HG02973 (cell line): ENCODE measurements around the gene XPO5.
A peak's percentile ranks its signal among the peaks of the same experiment; 100 is the strongest.

Source experiments
- ATAC-seq: cut with Tn5 transposase; IDR thresholded peaks from one replicate; pipeline ENCODE4 v1.9.1; 2021; ENCODE audit warnings: moderate library complexity; ENCODE audit not compliant: unreplicated experiment

The XPO5 gene

DNA sequence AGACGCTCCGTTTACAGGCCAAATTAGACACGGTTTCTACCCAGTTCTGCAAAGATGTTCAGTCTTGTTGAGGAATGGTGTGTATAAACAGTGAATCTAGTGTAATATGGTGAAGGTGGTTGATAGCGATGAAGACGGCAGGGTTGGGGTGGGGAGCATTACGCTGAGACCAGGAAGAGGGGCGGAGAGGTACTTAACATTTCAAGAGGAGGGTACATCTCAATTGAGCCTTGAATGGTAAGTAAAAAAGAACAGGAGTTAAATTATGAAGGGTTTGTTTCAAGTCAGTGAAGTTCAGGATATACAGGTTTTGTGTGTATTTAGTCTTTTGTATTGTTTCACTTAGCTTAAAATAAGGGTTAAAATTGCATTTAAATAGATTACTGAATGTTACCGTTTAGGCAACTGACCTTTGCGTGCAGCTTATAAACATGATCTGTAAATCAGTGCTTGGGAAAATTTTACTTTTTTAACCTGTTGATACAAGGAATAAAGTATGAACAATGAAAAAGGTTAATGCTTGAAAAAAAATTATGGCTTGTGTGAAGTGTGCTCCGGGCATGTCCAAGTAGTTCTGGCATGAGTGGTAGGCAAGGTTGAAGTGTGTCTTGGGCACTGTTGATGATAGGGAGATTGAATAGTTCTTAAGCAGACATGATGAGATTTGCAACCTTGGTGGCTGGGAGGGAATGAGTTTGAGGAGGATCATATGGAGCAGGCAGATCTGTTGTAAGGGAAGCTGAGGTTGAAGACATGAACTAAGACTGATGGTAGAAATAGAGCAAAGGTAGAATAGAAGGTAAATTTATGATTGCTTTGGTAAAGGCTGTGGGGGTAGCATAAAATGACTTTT is 58.1 kb downstream of the XPO5 start:
- no peak for ATAC-seq

DNA sequence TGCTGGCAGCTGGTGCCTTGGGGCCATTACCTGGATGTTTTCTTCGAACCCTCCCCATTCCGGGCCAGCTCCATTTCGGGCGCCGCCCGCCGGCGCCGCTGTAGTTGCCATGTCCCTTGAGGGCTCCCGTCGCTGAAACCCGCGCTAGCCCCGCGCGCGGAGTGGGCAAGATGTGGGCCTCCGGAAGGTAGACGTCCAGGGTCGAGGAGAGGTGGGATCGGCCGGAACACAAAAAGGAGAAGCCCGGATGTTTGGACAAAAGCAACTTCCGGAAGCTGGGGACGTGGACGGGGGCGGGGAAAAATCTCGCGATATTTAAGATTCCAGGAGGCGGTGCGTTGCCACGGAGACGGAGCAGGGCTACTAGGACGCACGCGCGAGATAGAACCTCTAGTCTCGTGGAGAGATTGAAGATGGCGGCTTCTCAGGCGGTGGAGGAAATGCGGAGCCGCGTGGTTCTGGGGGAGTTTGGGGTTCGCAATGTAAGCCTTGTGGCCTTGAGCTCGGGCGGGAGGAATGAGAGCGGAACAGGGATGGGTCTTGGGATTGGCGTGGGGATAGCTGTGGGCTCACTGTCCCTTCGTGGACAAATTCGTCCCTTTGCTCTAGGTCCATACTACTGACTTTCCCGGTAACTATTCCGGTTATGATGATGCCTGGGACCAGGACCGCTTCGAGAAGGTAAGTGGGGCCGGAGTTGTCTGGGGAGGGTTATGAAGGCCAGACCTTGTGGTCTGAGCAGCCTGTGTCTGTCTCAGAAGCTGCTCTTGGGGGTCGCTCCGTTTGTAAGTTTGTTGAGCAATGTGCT is 58.9 kb downstream of the XPO5 start, which contains the start of the genes POLR1C and YIPF3:
Gene POLR1C (plus strand): TSS at position 393 of the 808 bp plus-strand sequence. CDS start 21 bp downstream, at position 414.
Gene YIPF3 (minus strand): TSS at position 230 of the 808 bp plus-strand sequence. CDS start 119 bp downstream, at position 111.
- ATAC-seq = peak; percentile 76

DNA sequence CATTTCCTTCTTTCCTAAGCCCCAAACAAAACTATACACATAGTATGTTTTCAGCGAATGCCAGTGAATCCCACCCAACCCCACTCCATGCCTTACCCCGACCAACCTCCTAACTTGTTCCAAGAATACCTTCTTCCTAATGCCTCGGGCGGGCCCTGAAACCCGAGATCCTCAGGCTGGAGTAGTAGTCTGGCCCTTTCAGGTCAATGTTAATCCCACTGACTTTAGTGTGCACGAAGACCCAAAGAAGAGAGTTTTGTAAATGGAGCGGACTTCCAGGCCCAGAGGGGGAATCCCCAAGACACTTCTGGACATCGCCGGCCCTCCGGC is 59.5 kb downstream of the XPO5 start:
- ATAC-seq = no peak

DNA sequence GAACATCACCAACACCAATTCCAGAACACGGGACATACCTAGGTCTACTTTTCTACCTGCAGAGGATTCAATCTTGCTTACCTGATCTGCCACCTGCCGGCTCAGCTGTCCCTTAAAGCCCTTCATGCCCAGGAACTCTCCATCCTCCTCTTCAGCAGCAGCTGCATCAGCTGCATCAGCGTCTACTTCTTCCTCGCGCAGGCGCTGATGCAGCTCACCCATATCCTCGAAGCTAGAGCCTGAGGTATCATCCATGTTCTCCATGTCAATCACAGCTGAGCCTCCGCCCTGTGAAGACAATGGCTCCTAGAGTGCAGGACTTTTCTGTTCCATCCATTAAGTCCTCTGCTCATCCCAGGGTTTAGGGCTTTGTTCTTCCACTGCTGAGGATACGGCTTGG is 60.0 kb downstream of the XPO5 start:
- ATAC-seq = no peak

GRCh38 chr6:43511824-43512415 is 63.9 kb downstream of the XPO5 start:
- no peak for ATAC-seq

GRCh38 chr6:43510827-43511163 is 65.0 kb downstream of the XPO5 start:
- ATAC-seq = no peak

GRCh38 chr6:43509984-43510826 is 65.6 kb downstream of the XPO5 start, which contains the start of gene LRRC73:
LRRC73 (minus strand) TSS chr6:43510346; CDS start chr6:43509785, 561 bp downstream.
- peak; percentile 50 for ATAC-seq

DNA sequence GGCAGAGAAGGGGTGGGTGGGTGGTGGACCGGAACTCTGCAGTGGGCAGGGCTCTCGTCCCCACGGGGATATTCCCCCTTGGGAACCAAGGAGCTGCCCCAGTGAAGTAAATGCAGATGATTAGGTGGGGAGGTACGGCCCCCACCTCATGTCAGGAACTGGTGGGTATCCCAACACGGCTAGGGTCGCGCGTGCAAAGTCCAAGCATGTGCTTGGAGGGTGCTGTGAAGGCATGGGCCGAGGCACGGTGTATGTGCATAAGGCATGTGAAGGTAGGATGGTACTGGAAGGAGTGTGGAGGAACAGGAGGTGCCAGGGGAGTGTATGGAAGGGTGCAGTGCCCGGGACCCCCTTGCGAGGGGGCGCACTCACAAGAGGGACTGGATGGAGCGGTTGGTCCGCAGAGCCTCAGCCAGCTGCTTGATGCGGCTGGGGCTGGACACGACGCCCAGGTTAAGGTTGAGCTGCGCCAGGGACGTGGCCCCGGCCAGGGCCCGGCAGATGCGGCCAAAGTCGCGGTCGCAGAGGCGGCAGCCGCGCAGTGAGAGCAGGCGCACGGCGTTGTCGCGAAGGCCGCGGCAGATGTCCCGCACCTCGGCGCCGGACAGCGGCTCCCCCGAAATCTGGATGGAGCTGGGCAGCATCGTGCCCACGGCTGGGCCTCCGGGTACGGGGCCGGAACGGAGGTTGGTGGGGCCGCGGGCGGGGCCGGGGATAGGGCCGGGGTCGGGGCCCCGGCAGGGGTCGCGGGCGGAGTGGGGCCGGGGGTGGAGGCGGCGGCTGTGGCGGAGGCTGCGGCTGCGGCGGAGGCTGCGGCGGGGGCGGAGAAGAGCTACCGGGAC is 66.5 kb downstream of the XPO5 start:
- no peak for ATAC-seq

DNA sequence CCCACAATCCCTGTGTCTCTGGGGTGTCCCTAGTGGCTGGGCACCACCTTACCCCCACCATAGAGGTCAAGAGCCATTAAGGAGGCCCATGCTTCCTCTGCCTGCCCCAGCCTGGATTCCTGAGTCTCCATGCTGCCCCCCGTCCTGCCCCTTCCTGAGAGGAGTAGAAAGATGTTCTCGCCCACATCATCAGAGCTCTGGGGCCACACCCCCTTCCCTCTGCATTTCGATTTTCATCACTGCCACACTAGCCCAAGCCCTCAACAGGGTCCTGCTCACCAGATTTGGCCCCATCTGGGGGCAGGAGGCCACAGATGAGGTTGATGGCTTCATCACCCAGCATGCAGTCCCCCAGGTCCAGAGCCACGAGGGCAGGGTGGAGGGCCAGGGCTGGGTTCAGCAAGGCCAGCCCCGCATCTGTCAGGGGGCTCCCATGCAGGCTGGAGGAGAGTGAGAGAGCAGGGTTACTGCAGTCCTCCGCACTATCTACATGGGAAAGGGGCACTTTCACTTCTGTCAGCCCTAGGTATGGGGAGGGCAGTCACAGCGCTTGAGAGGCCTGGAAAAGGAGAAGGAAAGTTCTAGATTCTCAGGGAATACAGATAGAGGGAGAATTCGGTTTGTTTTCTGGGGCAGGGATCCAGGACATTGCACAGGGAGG is 67.2 kb downstream of the XPO5 start:
- ATAC-seq = no peak

DNA sequence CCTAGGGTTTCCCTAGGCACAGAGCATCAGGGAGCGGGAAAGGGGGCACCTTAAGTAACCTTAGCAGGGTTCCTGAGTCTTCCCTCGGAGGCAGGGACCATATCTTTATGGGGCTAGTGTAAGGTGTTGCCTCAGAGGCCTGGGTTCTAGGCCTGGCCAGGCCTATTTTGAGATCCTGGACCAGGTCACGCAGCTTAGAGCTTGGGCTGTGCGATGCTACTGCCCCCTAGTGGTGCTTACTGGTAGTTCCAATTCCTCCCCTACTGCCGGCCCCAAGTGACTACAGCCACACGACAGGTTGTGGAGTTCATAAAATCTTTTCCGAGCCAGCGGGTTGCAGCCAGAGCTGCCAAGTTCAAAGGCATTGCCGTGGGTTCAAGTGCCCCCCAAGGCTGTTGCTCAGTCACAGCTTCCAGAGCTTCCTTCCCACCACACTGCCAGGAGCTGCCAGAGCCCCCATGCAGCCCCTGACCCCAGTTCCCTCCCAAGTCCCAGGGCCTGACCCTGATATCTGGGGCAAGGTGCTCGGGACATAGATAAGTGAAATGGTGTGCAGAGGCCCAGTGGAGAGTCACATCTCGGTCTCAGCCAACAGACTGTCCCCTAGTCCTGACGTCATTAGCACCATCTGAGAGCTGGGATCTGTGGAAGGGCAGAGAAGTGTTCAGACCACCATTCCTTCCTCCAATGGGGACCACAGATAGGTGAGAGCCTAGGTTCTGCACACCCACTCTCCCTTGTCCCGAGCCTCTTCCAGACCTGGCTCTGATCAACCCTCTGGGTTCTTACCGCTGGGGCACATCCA is 69.0 kb downstream of the XPO5 start:
- no peak for ATAC-seq

GRCh38 chr6:43506171-43506570 is 69.7 kb downstream of the XPO5 start:
- no peak for ATAC-seq

DNA sequence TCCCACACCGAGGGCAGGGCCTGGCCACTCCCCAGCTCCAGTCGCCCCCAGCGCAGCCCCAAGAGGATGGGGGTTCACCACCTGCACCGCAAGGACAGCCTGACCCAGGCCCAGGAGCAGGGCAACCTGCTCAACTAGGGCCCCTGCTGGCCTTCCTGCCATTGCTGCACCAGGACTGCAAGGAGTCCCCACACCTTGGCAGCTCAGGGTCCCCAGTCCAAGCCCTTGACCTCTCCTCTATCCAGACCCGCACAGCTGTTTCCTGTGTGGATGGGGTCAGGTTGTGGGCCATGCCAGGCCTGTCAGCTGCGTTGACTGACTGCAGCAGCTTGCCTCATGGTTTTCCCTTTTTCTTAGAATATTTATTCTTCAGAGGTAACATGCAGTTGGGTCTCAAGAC is 70.1 kb downstream of the XPO5 start:
- no peak for ATAC-seq

DNA sequence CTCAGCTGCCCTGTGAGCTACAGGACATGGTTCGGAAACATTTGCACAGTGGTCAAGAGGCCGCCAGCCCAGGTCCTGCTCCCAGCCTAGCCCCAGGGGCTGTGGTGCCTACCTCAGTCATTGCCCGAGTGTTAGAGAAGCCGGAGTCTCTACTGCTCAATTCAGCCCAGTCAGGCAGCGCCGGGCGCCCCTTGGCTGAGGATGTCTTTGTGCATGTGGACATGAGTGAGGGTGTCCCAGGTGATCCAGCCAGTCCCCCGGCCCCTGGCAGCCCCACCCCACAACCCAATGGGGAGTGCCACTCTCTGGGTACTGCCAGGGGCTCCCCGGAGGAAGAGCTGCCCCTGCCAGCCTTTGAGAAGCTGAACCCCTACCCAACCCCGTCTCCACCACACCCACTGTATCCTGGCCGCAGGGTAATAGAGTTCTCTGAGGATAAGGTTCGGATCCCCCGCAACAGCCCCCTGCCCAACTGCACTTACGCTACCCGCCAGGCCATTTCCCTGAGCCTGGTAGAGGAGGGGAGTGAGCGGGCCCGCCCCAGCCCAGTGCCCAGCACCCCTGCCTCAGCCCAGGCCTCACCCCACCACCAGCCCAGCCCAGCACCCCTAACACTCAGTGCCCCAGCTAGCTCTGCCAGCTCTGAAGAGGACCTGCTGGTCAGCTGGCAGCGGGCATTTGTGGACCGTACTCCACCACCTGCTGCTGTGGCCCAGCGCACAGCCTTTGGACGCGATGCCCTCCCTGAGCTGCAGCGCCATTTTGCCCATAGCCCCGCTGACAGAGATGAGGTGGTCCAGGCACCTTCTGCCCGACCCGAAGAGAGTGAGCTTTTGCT is 70.9 kb downstream of the XPO5 start:
- no peak for ATAC-seq

- ATAC-seq = no peak
Measured at GRCh38 chr6:43503443-43503842, 72.4 kb downstream of the XPO5 start.

DNA sequence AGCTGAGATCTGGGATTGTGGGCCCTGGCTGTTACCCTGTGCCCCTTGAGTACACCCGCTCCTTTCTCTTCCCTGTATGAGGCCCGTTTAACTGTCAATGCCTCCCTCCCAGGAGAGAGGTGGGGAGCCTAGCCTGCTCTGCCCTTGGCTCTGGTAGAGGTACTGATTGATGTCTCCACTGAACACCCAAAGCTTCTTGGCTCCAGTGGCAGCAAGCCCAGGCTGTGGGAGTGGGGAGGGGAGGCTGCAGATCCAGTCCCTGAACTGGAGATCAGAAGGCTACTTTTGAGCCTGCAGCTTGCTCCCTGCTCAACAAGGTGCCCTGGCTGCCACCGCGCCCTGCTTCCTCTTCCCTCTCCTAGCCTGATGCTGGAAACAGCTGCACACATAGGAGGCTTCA is 73.2 kb downstream of the XPO5 start:
- no peak for ATAC-seq

DNA sequence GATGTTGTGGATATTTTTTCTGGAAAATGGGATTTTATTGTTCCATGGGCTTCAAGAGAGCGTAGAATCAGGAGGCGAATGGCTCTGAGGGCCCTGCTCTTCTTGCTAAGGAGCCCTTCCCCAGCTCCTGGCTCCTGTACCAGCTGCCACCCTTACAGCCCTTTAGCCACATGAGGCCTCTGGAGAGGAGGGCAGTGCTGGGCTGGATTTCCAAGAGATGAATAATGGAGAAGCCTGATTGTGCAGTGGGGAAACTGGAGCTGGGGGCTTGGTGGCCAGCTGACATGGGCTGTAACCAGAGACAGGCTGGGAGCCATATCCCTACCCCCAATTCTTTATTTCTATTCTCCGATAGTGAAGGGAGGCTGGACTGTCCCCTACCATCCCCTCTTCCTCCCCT is 74.9 kb downstream of the XPO5 start:
- no peak for ATAC-seq

DNA sequence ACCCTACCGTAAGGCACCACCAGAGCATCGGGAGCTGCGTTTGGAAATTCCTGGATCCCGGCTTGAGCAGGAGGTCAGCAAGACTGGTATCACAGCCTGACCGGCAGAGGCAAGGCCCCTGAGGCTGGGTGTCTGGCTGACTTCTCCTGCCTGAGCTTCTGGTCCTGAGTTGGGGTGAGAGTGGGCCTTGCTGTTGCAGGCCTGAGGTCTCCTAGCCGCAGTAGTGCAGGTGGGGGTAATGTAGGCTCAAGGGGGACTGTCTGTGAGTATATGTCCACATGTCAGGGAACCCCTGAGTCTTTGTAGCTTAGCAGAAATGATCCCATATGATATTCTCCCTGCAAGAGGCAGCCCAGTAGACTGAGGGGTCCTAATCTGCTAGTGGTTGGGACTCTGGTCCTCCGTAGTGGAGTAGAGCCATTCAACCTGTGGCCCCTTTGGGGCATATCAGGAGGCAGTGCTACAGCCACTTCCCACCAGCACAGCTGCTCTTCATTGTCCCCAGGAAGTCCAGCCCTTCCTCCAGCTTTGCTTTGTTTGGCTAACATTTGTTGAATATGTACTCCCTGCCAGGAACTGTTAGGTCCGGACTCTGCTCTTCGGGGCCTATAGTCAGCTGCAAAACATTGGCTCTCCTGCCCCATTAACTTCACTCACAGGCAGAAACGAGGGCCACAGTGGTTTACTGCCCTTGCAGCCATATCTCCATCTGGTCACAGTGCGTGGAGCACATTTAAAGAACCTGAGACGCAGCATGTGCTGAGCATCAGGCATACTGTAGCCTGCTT is 76.6 kb downstream of the XPO5 start:
- no peak for ATAC-seq
